H9 (cell line): ENCODE results near the gene CEMIP. TPM values are rescaled to one million over a fixed set of nuclear protein-coding genes. Genes with fewer than 3 reads are reported as not detected.
A peak's percentile ranks its signal among the peaks of the same experiment; 100 is the strongest.

ENCODE experiments used
- DNase-seq: peaks from one replicate; pipeline ENCODE4 v3.0.0-alpha.2; 2017
- H2AFZ ChIP-seq: one replicate; pipeline ENCODE4 v1.6.1; 2013; ENCODE audit warnings: mild to moderate bottlenecking, low read length, control low read depth, moderate library complexity
- H2AK5ac ChIP-seq: 2 replicates; pipeline ENCODE4 v1.6.1; 2013; ENCODE audit warnings: low read length, control low read depth, mixed read lengths; ENCODE audit not compliant: insufficient read length
- H2BK120ac ChIP-seq: one replicate; pipeline ENCODE4 v1.6.1; 2013; ENCODE audit warnings: low read depth, mild to moderate bottlenecking, low read length, control low read depth, inconsistent platforms; ENCODE audit not compliant: poor library complexity, severe bottlenecking
- H2BK12ac ChIP-seq: 2 replicates; pipeline ENCODE4 v1.6.1; 2013; ENCODE audit warnings: low read length, control low read depth, mixed read lengths, low read depth; ENCODE audit not compliant: insufficient read length
- H2BK15ac ChIP-seq: 2 replicates; pipeline ENCODE4 v1.6.1; 2013; ENCODE audit warnings: low read depth, low read length, control low read depth
- H2BK20ac ChIP-seq: one replicate; pipeline ENCODE4 v1.6.1; 2013; ENCODE audit warnings: low read depth, mild to moderate bottlenecking, low read length, control low read depth, inconsistent platforms; ENCODE audit not compliant: poor library complexity, severe bottlenecking
- H2BK5ac ChIP-seq: 2 replicates; pipeline ENCODE4 v1.6.1; 2013; ENCODE audit warnings: low read length, control low read depth, mixed read lengths; ENCODE audit not compliant: insufficient read length
- H3K14ac ChIP-seq: 2 replicates; pipeline ENCODE4 v1.6.1; 2013; ENCODE audit warnings: low read length, control low read depth; ENCODE audit not compliant: insufficient read depth
- H3K18ac ChIP-seq: 2 replicates; pipeline ENCODE4 v1.6.1; 2013; ENCODE audit warnings: low read depth, mild to moderate bottlenecking, mixed read lengths, low read length, control low read depth; ENCODE audit not compliant: insufficient read length
- H3K23ac ChIP-seq: 2 replicates; pipeline ENCODE4 v1.6.1; 2013; ENCODE audit warnings: low read length, control low read depth, mixed read lengths, low read depth; ENCODE audit not compliant: insufficient read length
- H3K23me2 ChIP-seq: 2 replicates; pipeline ENCODE4 v1.6.1; 2013; ENCODE audit warnings: low read depth, mild to moderate bottlenecking, mixed read lengths, low read length, control low read depth; ENCODE audit not compliant: insufficient read length, poor library complexity, severe bottlenecking
- H3K27ac ChIP-seq: 2 replicates; pipeline ENCODE4 v1.5.1; 2013; ENCODE audit warnings: low read length, control low read depth, mixed read lengths, low read depth; ENCODE audit not compliant: insufficient read length
- H3K27me3 ChIP-seq: 2 replicates; pipeline ENCODE4 v1.6.1; 2013; ENCODE audit warnings: low read length, control low read depth, inconsistent platforms; ENCODE audit not compliant: insufficient read depth
- H3K4ac ChIP-seq: 2 replicates; pipeline ENCODE4 v1.6.1; 2013; ENCODE audit warnings: low read depth, mild to moderate bottlenecking, control low read depth, inconsistent platforms, low read length, moderate library complexity
- H3K4me1 ChIP-seq: 2 replicates; pipeline ENCODE4 v1.6.1; 2013; ENCODE audit warnings: low read length, control low read depth, inconsistent platforms; ENCODE audit not compliant: insufficient read depth
- H3K4me2 ChIP-seq: 2 replicates; pipeline ENCODE4 v1.6.1; 2013; ENCODE audit warnings: low read length, control low read depth, mixed read lengths; ENCODE audit not compliant: insufficient read length, insufficient read depth
- H3K56ac ChIP-seq: 2 replicates; pipeline ENCODE4 v1.6.1; 2013; ENCODE audit warnings: low read depth, mild to moderate bottlenecking, mixed read lengths, low read length, control low read depth; ENCODE audit not compliant: insufficient read length
- H3K79me1 ChIP-seq: 2 replicates; pipeline ENCODE4 v1.6.1; 2013; ENCODE audit warnings: low read depth, mild to moderate bottlenecking, moderate library complexity, low read length, control low read depth, inconsistent platforms; ENCODE audit not compliant: insufficient read depth, poor library complexity, severe bottlenecking
- H3K79me2 ChIP-seq: 2 replicates; pipeline ENCODE4 v1.6.1; 2013; ENCODE audit warnings: low read length, control low read depth, inconsistent platforms; ENCODE audit not compliant: insufficient read depth
- H3K9ac ChIP-seq: 2 replicates; pipeline ENCODE4 v1.6.1; 2013; ENCODE audit warnings: low read length, control low read depth, mixed read lengths; ENCODE audit not compliant: insufficient read length; ENCODE audit errors: extremely low read depth
- H3K9me3 ChIP-seq: one replicate; pipeline ENCODE4 v1.6.1; 2013; ENCODE audit warnings: low read depth, low read length, inconsistent platforms; ENCODE audit not compliant: control insufficient read depth
- H3T11ph ChIP-seq: one replicate; pipeline ENCODE4 v1.6.1; 2013; ENCODE audit warnings: mild to moderate bottlenecking, low read length, control low read depth, inconsistent platforms
- H4K20me1 ChIP-seq: one replicate; pipeline ENCODE4 v1.6.1; 2013; ENCODE audit not compliant: control insufficient read depth, insufficient read length, insufficient read depth
- H4K5ac ChIP-seq: 2 replicates; pipeline ENCODE4 v1.6.1; 2013; ENCODE audit warnings: low read depth, mild to moderate bottlenecking, mixed read lengths, low read length, control low read depth; ENCODE audit not compliant: insufficient read length
- H4K8ac ChIP-seq: replicated peaks from 2 replicates; pipeline ENCODE4 v1.6.1; 2013; ENCODE audit warnings: low read length, control low read depth, mixed read lengths, low read depth; ENCODE audit not compliant: insufficient read length
- H4K91ac ChIP-seq: 2 replicates; pipeline ENCODE4 v1.6.1; 2013; ENCODE audit warnings: low read depth, mild to moderate bottlenecking, moderate library complexity, mixed read lengths, low read length, control low read depth; ENCODE audit not compliant: insufficient read length
- H3K27ac Mint-ChIP-seq, 3 experiments: 2 replicates in 2 of 3; 3 replicates in 1 of 3; pipeline ENCODE4 v1.8.0; 2020 to 2021; ENCODE audit warnings: mixed read lengths in 3 of 3, mild to moderate bottlenecking in 1 of 3, moderate library complexity in 1 of 3
- H3K27me3 Mint-ChIP-seq: 2 replicates; pipeline ENCODE4 v1.8.0; 2021; ENCODE audit warnings: low read depth, mild to moderate bottlenecking, moderate library complexity, mixed read lengths
- H3K36me3 Mint-ChIP-seq, 3 experiments: 2 replicates in 2 of 3; 3 replicates in 1 of 3; pipeline ENCODE4 v1.8.0; 2020 to 2021; ENCODE audit warnings: low read depth in 3 of 3, mixed read lengths in 3 of 3; ENCODE audit not compliant: insufficient read depth in 1 of 3
- H3K4me1 Mint-ChIP-seq, 2 experiments: 2 replicates each; pipeline ENCODE4 v1.8.0; 2020; ENCODE audit warnings: mixed read lengths in 2 of 2
- H3K4me3 Mint-ChIP-seq, 2 experiments: 2 replicates in 1 of 2; 3 replicates in 1 of 2; pipeline ENCODE4 v1.8.0; 2020 to 2021; ENCODE audit warnings: mild to moderate bottlenecking in 2 of 2, mixed read lengths in 2 of 2, moderate library complexity in 1 of 2
- H3K9me3 Mint-ChIP-seq, 2 experiments: 2 replicates in 1 of 2; 3 replicates in 1 of 2; pipeline ENCODE4 v1.8.0; 2020; ENCODE audit warnings: mild to moderate bottlenecking in 2 of 2, mixed read lengths in 2 of 2, moderate library complexity in 1 of 2
- CTCF ChIP-seq: fragments of 200-600 bp; sonication (generic); conservative IDR thresholded peaks from 3 replicates; pipeline ENCODE4 v1.8.0; 2021; ENCODE audit warnings: antibody characterized with exemption, mild to moderate bottlenecking
- WGBS: extraction: QIAGEN DNeasy Blood & Tissue Kit; methylation state at CpG from one replicate; pipeline ENCODE4 v1.1.7; 2013; ENCODE audit warnings: missing lambda C conversion rate, low lambda C conversion rate, mixed read lengths; ENCODE audit not compliant: insufficient read length; ENCODE audit errors: extremely low coverage; 5-methylcytosine and 5-hydroxymethylcytosine counted together
- total RNA-seq: library from RNA; stranded (reverse); gene quantifications from 2 replicates; pipeline ENCODE4 v1.2.1, GENCODE V29; 2021

The CEMIP gene
- total RNA-seq, 1 experiment from 2014 or later: 0.09 TPM

GRCh38 chr15:80778621-80778963 lies 578 bp upstream of the CEMIP start:
- Mint-ChIP-seq H3K27me3 (peaks cover 70% of the 10 kb centered on the region), H3K9me3 (no peaks in the 10 kb centered on the region), H3K4me1 (peaks cover 12% of the 10 kb centered on the region in 2 experiments), H3K27ac (no peak overlapping the region; a peak in 1 of 7 replicates), H3K36me3 (no peaks in the 10 kb centered on the region), H3K4me3 (peak overlapping the region; percentile 15 to 40; a peak in 3 of 5 replicates)
- H3T11ph ChIP-seq: no peak overlapping the region
- H3K18ac ChIP-seq: no peak overlapping the region
- no peak overlapping the region for H2BK20ac ChIP-seq
- H2AFZ ChIP-seq: no peak overlapping the region
- no peak overlapping the region for H3K9ac ChIP-seq
- no peak overlapping the region for H3K23ac ChIP-seq
- no peak overlapping the region for H3K4ac ChIP-seq
- no peak for TF ChIP-seq CTCF
- no peaks in the 10 kb centered on the region for H4K20me1 ChIP-seq
- no peak overlapping the region for H4K5ac ChIP-seq
- H2BK120ac ChIP-seq: no peak overlapping the region
- no peaks in the 10 kb centered on the region for H3K79me2 ChIP-seq
- no peak overlapping the region for H3K27ac ChIP-seq
- no peaks in the 10 kb centered on the region for H3K79me1 ChIP-seq
- H4K91ac ChIP-seq: no peak overlapping the region
- no peak overlapping the region for H2BK5ac ChIP-seq
- no peak for DNase-seq
- no peak overlapping the region for H2BK12ac ChIP-seq
- peaks cover 18% of the 10 kb centered on the region for H3K23me2 ChIP-seq
- H2AK5ac ChIP-seq: no peak overlapping the region
- no peaks in the 10 kb centered on the region for H3K4me1 ChIP-seq
- H3K56ac ChIP-seq: no peak overlapping the region
- H3K14ac ChIP-seq: no peak overlapping the region
- H3K9me3 ChIP-seq: no peaks in the 10 kb centered on the region
- no CpG with 5 or more reads among the region's 7 CpGs for WGBS
- no peak overlapping the region for H2BK15ac ChIP-seq
- peak overlapping the region; percentile 35 for H3K4me2 ChIP-seq
- peaks cover 8% of the 10 kb centered on the region; the same call in 1 of the 2 replicates for H3K27me3 ChIP-seq
- no peak overlapping the region for H4K8ac ChIP-seq
